Measurements from ENCODE around the gene SPAG9.

DNA sequence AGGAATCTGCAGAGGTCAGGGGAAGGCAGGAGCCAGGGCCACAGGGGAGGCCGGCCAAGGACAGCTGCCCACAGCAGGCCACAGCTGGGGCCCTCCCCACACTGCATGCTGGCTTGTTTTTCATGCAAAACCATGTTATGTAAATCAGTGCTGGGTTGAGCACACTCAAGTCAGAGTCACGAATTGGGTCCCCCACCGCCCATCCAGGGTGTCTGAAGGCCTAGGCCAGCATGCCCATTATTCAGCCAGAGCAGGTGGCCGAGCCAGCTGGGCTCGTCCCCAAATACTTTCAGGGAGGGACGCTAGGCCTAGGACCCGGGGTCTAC is 203.3 kb downstream of the SPAG9 start:
- TF ChIP-seq EP300 (IDR thresholded peaks at IDR 0.05) = no peak
- TF ChIP-seq, protein P1, sequence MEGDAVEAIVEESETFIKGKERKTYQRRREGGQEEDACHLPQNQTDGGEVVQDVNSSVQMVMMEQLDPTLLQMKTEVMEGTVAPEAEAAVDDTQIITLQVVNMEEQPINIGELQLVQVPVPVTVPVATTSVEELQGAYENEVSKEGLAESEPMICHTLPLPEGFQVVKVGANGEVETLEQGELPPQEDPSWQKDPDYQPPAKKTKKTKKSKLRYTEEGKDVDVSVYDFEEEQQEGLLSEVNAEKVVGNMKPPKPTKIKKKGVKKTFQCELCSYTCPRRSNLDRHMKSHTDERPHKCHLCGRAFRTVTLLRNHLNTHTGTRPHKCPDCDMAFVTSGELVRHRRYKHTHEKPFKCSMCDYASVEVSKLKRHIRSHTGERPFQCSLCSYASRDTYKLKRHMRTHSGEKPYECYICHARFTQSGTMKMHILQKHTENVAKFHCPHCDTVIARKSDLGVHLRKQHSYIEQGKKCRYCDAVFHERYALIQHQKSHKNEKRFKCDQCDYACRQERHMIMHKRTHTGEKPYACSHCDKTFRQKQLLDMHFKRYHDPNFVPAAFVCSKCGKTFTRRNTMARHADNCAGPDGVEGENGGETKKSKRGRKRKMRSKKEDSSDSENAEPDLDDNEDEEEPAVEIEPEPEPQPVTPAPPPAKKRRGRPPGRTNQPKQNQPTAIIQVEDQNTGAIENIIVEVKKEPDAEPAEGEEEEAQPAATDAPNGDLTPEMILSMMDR (IDR thresholded peaks at IDR 0.05) = no peak

Data from upper lobe of left lung (tissue), 4 donors.